MM.1S (cell line): ENCODE measurements around the gene PLEKHG5.

Experiments
- EZH2 ChIP-seq: fragments of 300-600 bp; sonication (generic); optimal IDR thresholded peaks from 2 replicates; pipeline ENCODE3; 2017; ENCODE audit warnings: low read depth, mild to moderate bottlenecking, antibody characterized with exemption, low read length, mixed read lengths
- EZH2phosphoT487 ChIP-seq: fragments of 300-600 bp; sonication (generic); IDR thresholded peaks from 2 replicates; pipeline ENCODE4 v1.6.1; 2018; ENCODE audit warnings: antibody characterized with exemption, low read length
- TF ChIP-seq, protein P1 (sequence below): fragments of 300-600 bp; sonication (generic); IDR thresholded peaks from 2 replicates; pipeline ENCODE4 v1.5.1; 2016; ENCODE audit warnings: antibody characterized with exemption, low read length, mixed read lengths

DNA sequence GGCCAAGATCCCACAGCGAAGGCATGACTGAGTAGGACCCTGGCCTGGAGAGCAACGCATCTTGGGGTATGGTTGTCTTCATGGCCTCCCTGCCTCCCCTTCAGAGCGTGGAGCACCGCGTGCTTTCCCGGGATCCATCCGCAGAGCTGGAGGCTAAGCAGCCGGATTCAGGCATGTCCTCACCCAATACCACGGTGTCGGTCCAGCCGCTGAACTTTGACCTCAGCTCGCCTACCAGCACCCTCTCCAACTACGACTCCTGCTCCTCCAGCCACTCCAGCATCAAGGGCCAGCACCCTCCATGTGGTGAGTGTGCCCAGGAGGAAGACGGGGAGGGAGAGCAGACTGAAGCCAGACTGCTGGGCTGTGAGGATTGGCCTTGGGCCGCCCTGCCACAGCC is 47.1 kb downstream of the PLEKHG5 start:
- TF ChIP-seq, protein P1, sequence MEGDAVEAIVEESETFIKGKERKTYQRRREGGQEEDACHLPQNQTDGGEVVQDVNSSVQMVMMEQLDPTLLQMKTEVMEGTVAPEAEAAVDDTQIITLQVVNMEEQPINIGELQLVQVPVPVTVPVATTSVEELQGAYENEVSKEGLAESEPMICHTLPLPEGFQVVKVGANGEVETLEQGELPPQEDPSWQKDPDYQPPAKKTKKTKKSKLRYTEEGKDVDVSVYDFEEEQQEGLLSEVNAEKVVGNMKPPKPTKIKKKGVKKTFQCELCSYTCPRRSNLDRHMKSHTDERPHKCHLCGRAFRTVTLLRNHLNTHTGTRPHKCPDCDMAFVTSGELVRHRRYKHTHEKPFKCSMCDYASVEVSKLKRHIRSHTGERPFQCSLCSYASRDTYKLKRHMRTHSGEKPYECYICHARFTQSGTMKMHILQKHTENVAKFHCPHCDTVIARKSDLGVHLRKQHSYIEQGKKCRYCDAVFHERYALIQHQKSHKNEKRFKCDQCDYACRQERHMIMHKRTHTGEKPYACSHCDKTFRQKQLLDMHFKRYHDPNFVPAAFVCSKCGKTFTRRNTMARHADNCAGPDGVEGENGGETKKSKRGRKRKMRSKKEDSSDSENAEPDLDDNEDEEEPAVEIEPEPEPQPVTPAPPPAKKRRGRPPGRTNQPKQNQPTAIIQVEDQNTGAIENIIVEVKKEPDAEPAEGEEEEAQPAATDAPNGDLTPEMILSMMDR, result no peak
- no peak for TF ChIP-seq EZH2
- TF ChIP-seq EZH2phosphoT487, result no peak
